Medulla oblongata (tissue), 1 donor: ENCODE measurements around the gene RBM17.
"Not testable (repeated sequence)": the region's sequence is repeated elsewhere in the genome, so short reads cannot be mapped to it uniquely, and the experiment has no call there.

Experiments
- DNase-seq: peaks from one replicate; pipeline ENCODE4 v3.0.0-alpha.2; 2015; ENCODE audit errors: extremely low spot score

RBM17 gene

GRCh38 chr10:6079044-6079443, 9.8 kb upstream of the RBM17 start:
- no peak for DNase-seq

- no peak for DNase-seq
Observed at GRCh38 chr10:6080417-6080973, 8.3 kb upstream of the RBM17 start.

- DNase-seq, result no peak
Observed at GRCh38 chr10:6082496-6083395, 6.1 kb upstream of the RBM17 start.

GRCh38 chr10:6083523-6084475, 5.0 kb upstream of the RBM17 start:
- DNase-seq, result no peak

- peak; percentile 97 for DNase-seq
Observed at GRCh38 chr10:6086375-6087233, 2.2 kb upstream of the RBM17 start.

GRCh38 chr10:6089334-6090219, 743 bp downstream of the RBM17 start:
- no peak for DNase-seq

GRCh38 chr10:6091630-6092029, 2.8 kb downstream of the RBM17 start:
- DNase-seq, result no peak

- no peak for DNase-seq
Observed at GRCh38 chr10:6092731-6093130, 3.9 kb downstream of the RBM17 start.

GRCh38 chr10:6095810-6096570, 7.2 kb downstream of the RBM17 start:
- DNase-seq, result no peak

GRCh38 chr10:6097063-6097462, 8.2 kb downstream of the RBM17 start:
- DNase-seq, result no peak

- DNase-seq, result no peak
Observed at GRCh38 chr10:6098156-6098555, 9.3 kb downstream of the RBM17 start.

- no peak for DNase-seq
Observed at GRCh38 chr10:6100370-6100769, 11.5 kb downstream of the RBM17 start.

- no peak for DNase-seq
Observed at GRCh38 chr10:6101181-6101580, 12.3 kb downstream of the RBM17 start.

GRCh38 chr10:6102128-6102527, 13.3 kb downstream of the RBM17 start:
- DNase-seq, result no peak

- DNase-seq, result no peak
Observed at GRCh38 chr10:6103591-6103990, 14.8 kb downstream of the RBM17 start.

- not testable (repeated sequence) for DNase-seq
Observed at GRCh38 chr10:6107616-6108015, 18.8 kb downstream of the RBM17 start.

- DNase-seq, result no peak
Observed at GRCh38 chr10:6108072-6108471, 19.2 kb downstream of the RBM17 start.

GRCh38 chr10:6108631-6109443, 20.0 kb downstream of the RBM17 start:
- peak; percentile 70 for DNase-seq

- no peak for DNase-seq
Observed at GRCh38 chr10:6109444-6109775, 20.6 kb downstream of the RBM17 start.
